ENCODE results near the gene TREM1. TPM values are rescaled to one million over a fixed set of nuclear protein-coding genes. Genes with fewer than 3 reads are reported as not detected.

TREM1 gene
- total and polyA plus RNA-seq, 4 donors: 0.09 to 1.3 (median 0.38) TPM

DNA sequence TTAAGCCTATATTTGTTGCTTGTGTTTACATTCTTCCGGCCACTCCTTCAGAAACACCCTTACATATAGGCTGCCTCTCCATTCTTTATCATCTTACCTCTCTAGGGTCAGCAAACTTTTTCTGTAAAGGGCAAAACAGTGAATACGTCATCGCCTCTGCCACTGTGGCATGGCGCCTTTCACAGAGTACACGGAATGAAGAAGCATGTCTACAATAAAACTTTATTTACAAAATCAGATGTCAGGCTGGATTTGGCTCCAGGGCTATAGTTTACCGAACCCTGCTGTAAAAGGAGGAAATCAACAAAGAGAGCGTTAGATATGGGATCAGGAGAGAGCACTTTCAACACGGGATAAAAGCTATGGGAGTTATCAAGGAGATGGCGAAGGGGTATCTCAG lies 39.6 kb upstream of the TREM1 start:
- Histone ChIP-seq H3K27ac (ENCODE audit: low read depth in 1 of 2, low read length in 2 of 2) (no peak overlapping the region), H3K9me3 (ENCODE audit: control insufficient read depth in 4 of 4, low read length in 3 of 4) (no peaks in the 10 kb centered on the region), H3K4me1 (ENCODE audit: control insufficient read depth in 4 of 4, insufficient read depth in 4 of 4, low read length in 3 of 4) (no peaks in the 10 kb centered on the region), H3K27me3 (ENCODE audit: control insufficient read depth in 4 of 4, insufficient read depth in 4 of 4, low read length in 3 of 4) (peaks cover 0 to 16% (median 3%) of the 10 kb centered on the region in 4 donors), H3K36me3 (ENCODE audit: control insufficient read depth in 4 of 4, insufficient read depth in 3 of 4, low read depth in 1 of 4, low read length in 3 of 4) (no peaks in the 10 kb centered on the region), H3K4me3 (ENCODE audit: low read depth in 1 of 3, low read length in 3 of 3) (no peak overlapping the region), H3K9ac (ENCODE audit: low read depth in 1 of 2, low read length in 2 of 2) (no peak overlapping the region)
- 60% methylated on average over 9 of the region's 9 CpGs for WGBS
- no peak for DNase-seq (ENCODE audit: low spot score)
- TF ChIP-seq, protein P1, sequence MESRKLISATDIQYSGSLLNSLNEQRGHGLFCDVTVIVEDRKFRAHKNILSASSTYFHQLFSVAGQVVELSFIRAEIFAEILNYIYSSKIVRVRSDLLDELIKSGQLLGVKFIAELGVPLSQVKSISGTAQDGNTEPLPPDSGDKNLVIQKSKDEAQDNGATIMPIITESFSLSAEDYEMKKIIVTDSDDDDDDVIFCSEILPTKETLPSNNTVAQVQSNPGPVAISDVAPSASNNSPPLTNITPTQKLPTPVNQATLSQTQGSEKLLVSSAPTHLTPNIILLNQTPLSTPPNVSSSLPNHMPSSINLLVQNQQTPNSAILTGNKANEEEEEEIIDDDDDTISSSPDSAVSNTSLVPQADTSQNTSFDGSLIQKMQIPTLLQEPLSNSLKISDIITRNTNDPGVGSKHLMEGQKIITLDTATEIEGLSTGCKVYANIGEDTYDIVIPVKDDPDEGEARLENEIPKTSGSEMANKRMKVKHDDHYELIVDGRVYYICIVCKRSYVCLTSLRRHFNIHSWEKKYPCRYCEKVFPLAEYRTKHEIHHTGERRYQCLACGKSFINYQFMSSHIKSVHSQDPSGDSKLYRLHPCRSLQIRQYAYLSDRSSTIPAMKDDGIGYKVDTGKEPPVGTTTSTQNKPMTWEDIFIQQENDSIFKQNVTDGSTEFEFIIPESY (IDR thresholded peaks at IDR 0.05): no peak
- TF ChIP-seq FOXA2 (IDR thresholded peaks at IDR 0.05): no peak
- TF ChIP-seq NR2F2 (IDR thresholded peaks at IDR 0.05): no peak
- TF ChIP-seq EGR1 (IDR thresholded peaks at IDR 0.05; ENCODE audit: low read depth in 2 of 2): no peak
- no peak for TF ChIP-seq GABPA (IDR thresholded peaks at IDR 0.05 in 1 of 2, conservative IDR thresholded peaks at IDR 0.05 in 1 of 2)
- no peak for TF ChIP-seq RAD21 (IDR thresholded peaks at IDR 0.05)
- TF ChIP-seq HNF4G (IDR thresholded peaks at IDR 0.05): no peak
- no peak for TF ChIP-seq RXRA (IDR thresholded peaks at IDR 0.05)
- TF ChIP-seq, protein P2, sequence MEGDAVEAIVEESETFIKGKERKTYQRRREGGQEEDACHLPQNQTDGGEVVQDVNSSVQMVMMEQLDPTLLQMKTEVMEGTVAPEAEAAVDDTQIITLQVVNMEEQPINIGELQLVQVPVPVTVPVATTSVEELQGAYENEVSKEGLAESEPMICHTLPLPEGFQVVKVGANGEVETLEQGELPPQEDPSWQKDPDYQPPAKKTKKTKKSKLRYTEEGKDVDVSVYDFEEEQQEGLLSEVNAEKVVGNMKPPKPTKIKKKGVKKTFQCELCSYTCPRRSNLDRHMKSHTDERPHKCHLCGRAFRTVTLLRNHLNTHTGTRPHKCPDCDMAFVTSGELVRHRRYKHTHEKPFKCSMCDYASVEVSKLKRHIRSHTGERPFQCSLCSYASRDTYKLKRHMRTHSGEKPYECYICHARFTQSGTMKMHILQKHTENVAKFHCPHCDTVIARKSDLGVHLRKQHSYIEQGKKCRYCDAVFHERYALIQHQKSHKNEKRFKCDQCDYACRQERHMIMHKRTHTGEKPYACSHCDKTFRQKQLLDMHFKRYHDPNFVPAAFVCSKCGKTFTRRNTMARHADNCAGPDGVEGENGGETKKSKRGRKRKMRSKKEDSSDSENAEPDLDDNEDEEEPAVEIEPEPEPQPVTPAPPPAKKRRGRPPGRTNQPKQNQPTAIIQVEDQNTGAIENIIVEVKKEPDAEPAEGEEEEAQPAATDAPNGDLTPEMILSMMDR (IDR thresholded peaks at IDR 0.05; ENCODE audit: low read depth, low read length, missing input control): no peak
- TF ChIP-seq, protein P3, sequence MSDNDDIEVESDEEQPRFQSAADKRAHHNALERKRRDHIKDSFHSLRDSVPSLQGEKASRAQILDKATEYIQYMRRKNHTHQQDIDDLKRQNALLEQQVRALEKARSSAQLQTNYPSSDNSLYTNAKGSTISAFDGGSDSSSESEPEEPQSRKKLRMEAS (IDR thresholded peaks at IDR 0.05): no peak
- TF ChIP-seq, protein P4, sequence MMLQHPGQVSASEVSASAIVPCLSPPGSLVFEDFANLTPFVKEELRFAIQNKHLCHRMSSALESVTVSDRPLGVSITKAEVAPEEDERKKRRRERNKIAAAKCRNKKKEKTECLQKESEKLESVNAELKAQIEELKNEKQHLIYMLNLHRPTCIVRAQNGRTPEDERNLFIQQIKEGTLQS (IDR thresholded peaks at IDR 0.05): no peak
- TF ChIP-seq HNF4A (conservative IDR thresholded peaks at IDR 0.05): no peak
- TF ChIP-seq SP1 (IDR thresholded peaks at IDR 0.05): no peak

DNA sequence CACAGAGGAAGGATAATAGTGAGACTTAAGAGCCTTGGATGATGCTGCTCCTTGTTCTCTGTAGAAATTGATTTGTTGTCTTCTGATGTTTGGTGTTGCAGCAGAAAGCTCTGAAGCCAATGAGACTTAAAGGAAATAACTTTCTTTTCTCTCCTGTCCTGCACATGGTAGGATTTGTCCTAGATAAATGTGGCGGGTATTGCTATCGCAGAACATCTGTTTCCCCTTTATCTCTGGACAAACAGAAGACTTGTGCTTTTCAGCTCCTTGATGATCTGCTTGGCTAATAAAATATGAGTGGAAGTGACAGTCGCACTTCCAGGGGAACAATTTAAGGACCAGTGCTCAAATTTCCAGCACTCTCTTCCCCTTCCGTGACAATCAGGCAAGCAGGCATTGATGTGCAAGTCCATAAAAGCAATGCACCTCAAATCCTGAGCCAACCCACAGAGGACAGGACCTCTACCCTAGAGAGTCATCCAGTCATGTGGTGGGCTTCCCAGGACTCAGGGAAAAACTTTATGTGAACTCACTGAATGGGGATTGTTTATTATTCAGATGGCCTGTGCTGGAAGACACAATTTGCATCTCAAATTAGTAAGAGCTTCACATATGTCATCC lies 39.1 kb upstream of the TREM1 start:
- H3K9me3 ChIP-seq (ENCODE audit: control insufficient read depth in 4 of 4, low read length in 3 of 4): no peaks in the 10 kb centered on the region
- no peaks in the 10 kb centered on the region for H3K36me3 ChIP-seq (ENCODE audit: control insufficient read depth in 4 of 4, insufficient read depth in 3 of 4, low read depth in 1 of 4, low read length in 3 of 4)
- no peak overlapping the region for H3K9ac ChIP-seq (ENCODE audit: low read depth in 1 of 2, low read length in 2 of 2)
- peaks cover 0 to 16% (median 3%) of the 10 kb centered on the region in 4 donors for H3K27me3 ChIP-seq (ENCODE audit: control insufficient read depth in 4 of 4, insufficient read depth in 4 of 4, low read length in 3 of 4)
- WGBS: 67% methylated on average over 4 of the region's 4 CpGs
- no peak for TF ChIP-seq NR2F2 (IDR thresholded peaks at IDR 0.05)
- no peak for TF ChIP-seq FOXA2 (IDR thresholded peaks at IDR 0.05)
- TF ChIP-seq, protein P4 (IDR thresholded peaks at IDR 0.05): no peak
- TF ChIP-seq, protein P2 (IDR thresholded peaks at IDR 0.05; ENCODE audit: low read depth, low read length, missing input control): no peak
- no peak overlapping the region for H3K4me3 ChIP-seq (ENCODE audit: low read depth in 1 of 3, low read length in 3 of 3)
- no peak for DNase-seq (ENCODE audit: low spot score)
- H3K27ac ChIP-seq (ENCODE audit: low read depth in 1 of 2, low read length in 2 of 2): no peak overlapping the region
- no peaks in the 10 kb centered on the region for H3K4me1 ChIP-seq (ENCODE audit: control insufficient read depth in 4 of 4, insufficient read depth in 4 of 4, low read length in 3 of 4)

All from liver (tissue), 9 donors.